SK-N-SH (cell line): ENCODE data around the gene MED12. TPM values are rescaled to one million over a fixed set of nuclear protein-coding genes. Genes with fewer than 3 reads are reported as not detected.

Source experiments
- CTCF ChIA-PET: fragments of 300-600, 350-600 bp; formaldehyde crosslinking; extraction: SDS; loops from one replicate; lab custom pipeline; 2021; lab: Yijun Ruan, JAX
- POLR2A ChIA-PET: fragments of 350-600 bp; sonication (Branson Sonifier 250); formaldehyde crosslinking; extraction: SDS; loops from one replicate; lab custom pipeline; 2020; ENCODE audit warnings: antibody characterized with exemption, inconsistent platforms; lab: Yijun Ruan, JAX
- DNase-seq: peaks from one replicate; pipeline ENCODE4 v3.0.0; 2012
- H2AFZ ChIP-seq: fragments of 200-600 bp; sonication (generic); 2 replicates; pipeline ENCODE4 v1.8.1; 2016; ENCODE audit warnings: antibody characterized with exemption, mild to moderate bottlenecking, low read depth
- H3F3A ChIP-seq: fragments of 200-600 bp; sonication (generic); replicated peaks from 2 replicates; pipeline ENCODE3; 2016; ENCODE audit warnings: antibody characterized with exemption, mild to moderate bottlenecking; ENCODE audit not compliant: insufficient read depth
- H3K27ac ChIP-seq, 2 experiments: fragments of 200-500 bp in 1 of 2; fragments of 200-600 bp in 1 of 2; sonication (Bioruptor generic) in 1 of 2; sonication (generic), shearing (Covaris generic) in 1 of 2; 2 replicates each; pipeline versions ENCODE4 v1.5.1 to v1.6.1; 2014 to 2016; ENCODE audit warnings: low read depth in 2 of 2, inconsistent platforms in 1 of 2, low read length in 1 of 2, mild to moderate bottlenecking in 1 of 2, mixed read lengths in 1 of 2
- H3K27me3 ChIP-seq: fragments of 200-600 bp; sonication (generic), shearing (Covaris generic); 2 replicates; pipeline ENCODE4 v1.6.1; 2016; ENCODE audit warnings: mixed run types; ENCODE audit not compliant: insufficient read depth
- H3K36me3 ChIP-seq, 2 experiments: fragments of 200-500 bp in 1 of 2; fragments of 200-600 bp in 1 of 2; sonication (Bioruptor generic) in 1 of 2; sonication (generic) in 1 of 2; replicated peaks in 1 of 2; 2 replicates each; pipeline versions ENCODE3 to v1.5.1; 2014 to 2016; ENCODE audit warnings: low read length in 1 of 2, mild to moderate bottlenecking in 1 of 2; ENCODE audit not compliant: insufficient read depth in 2 of 2, control insufficient read depth in 1 of 2
- H3K4me1 ChIP-seq, 2 experiments: fragments of 200-500 bp in 1 of 2; fragments of 200-600 bp in 1 of 2; sonication (Bioruptor generic) in 1 of 2; sonication (generic), shearing (Covaris generic) in 1 of 2; 2 replicates each; pipeline versions ENCODE4 v1.5.1 to v1.6.1; 2014 to 2016; ENCODE audit warnings: low read depth in 1 of 2, low read length in 1 of 2, mixed run types in 1 of 2; ENCODE audit not compliant: insufficient read depth in 2 of 2, control insufficient read depth in 1 of 2
- H3K4me2 ChIP-seq: fragments of 200-600 bp; sonication (generic), shearing (Covaris generic); 2 replicates; pipeline ENCODE4 v1.6.1; 2017; ENCODE audit warnings: mixed run types
- H3K4me3 ChIP-seq, 2 experiments: fragments of 200-500 bp in 1 of 2; fragments of 200-600 bp in 1 of 2; sonication (Bioruptor generic) in 1 of 2; sonication (generic), shearing (Covaris generic) in 1 of 2; 2 replicates each; pipeline versions ENCODE4 v1.5.1 to v1.8.1; 2014 to 2016; ENCODE audit warnings: low read depth in 2 of 2, inconsistent platforms in 1 of 2, low read length in 1 of 2, mild to moderate bottlenecking in 1 of 2, mixed read lengths in 1 of 2, moderate library complexity in 1 of 2
- H3K79me2 ChIP-seq: fragments of 200-600 bp; sonication (generic); 2 replicates; pipeline ENCODE4 v1.8.1; 2017; ENCODE audit warnings: mild to moderate bottlenecking; ENCODE audit not compliant: insufficient read depth
- H3K9ac ChIP-seq: fragments of 200-600 bp; sonication (generic); 2 replicates; pipeline ENCODE4 v1.6.1; 2017; ENCODE audit warnings: mixed run types
- H3K9me2 ChIP-seq: fragments of 200-600 bp; sonication (generic); 2 replicates; pipeline ENCODE4 v1.6.1; 2017; ENCODE audit warnings: mixed run types
- H3K9me3 ChIP-seq: fragments of 200-600 bp; sonication (generic); 2 replicates; pipeline ENCODE4 v1.6.1; 2017; ENCODE audit warnings: mixed run types, mild to moderate bottlenecking, moderate library complexity
- H4K20me1 ChIP-seq: fragments of 200-600 bp; sonication (generic); 2 replicates; pipeline ENCODE4 v1.6.1; 2017; ENCODE audit warnings: mild to moderate bottlenecking, mixed run types; ENCODE audit not compliant: insufficient read depth
- CTCF ChIP-seq: fragments of 200-600 bp; sonication (generic); IDR thresholded peaks from 2 replicates; pipeline ENCODE4 v1.6.1; 2017; ENCODE audit warnings: antibody characterized with exemption, mild to moderate bottlenecking, moderate library complexity
- EZH2phosphoT487 ChIP-seq: fragments of 200-600 bp; sonication (generic); IDR thresholded peaks from 2 replicates; pipeline ENCODE4 v1.6.1; 2017; ENCODE audit warnings: low read depth, mixed run types, mild to moderate bottlenecking, antibody characterized with exemption, moderate library complexity, borderline replicate concordance
- FOSL2 ChIP-seq: IDR thresholded peaks from 2 replicates; pipeline ENCODE4 v1.4.0; 2012; ENCODE audit warnings: low read depth, mild to moderate bottlenecking, moderate library complexity, borderline replicate concordance
- FOXJ3 ChIP-seq: sonication (generic); formaldehyde crosslinking; IDR thresholded peaks from 2 replicates; pipeline ENCODE4 v1.5.1; 2020; ENCODE audit warnings: mild to moderate bottlenecking, missing genetic modification reagents
- FOXM1 ChIP-seq: IDR thresholded peaks from 2 replicates; pipeline ENCODE4 v1.4.0; 2012; ENCODE audit warnings: low read depth, mild to moderate bottlenecking
- PBX3 ChIP-seq: IDR thresholded peaks from 2 replicates; pipeline ENCODE4; 2012
- RXRA ChIP-seq: IDR thresholded peaks from 2 replicates; pipeline ENCODE4 v1.4.0; 2012; ENCODE audit warnings: low read depth, mild to moderate bottlenecking, borderline replicate concordance
- SIN3A ChIP-seq: IDR thresholded peaks from 2 replicates; pipeline ENCODE4 v1.6.1; 2012; ENCODE audit warnings: low read depth, mild to moderate bottlenecking, low read length, moderate library complexity, borderline replicate concordance
- TCF12 ChIP-seq: IDR thresholded peaks from 2 replicates; pipeline ENCODE4 v1.4.0; 2012
- TEAD4 ChIP-seq: IDR thresholded peaks from 2 replicates; pipeline ENCODE4 v1.4.0; 2012; ENCODE audit warnings: mild to moderate bottlenecking, borderline replicate concordance; ENCODE audit not compliant: insufficient read depth
- USF1 ChIP-seq: IDR thresholded peaks from 2 replicates; pipeline ENCODE4 v1.4.0; 2012; ENCODE audit warnings: low read depth, borderline replicate concordance
- YY1 ChIP-seq: IDR thresholded peaks from 2 replicates; pipeline ENCODE4 v1.4.0; 2012; ENCODE audit warnings: low read depth, mild to moderate bottlenecking
- WGBS: methylation state at CpG from one replicate; pipeline ENCODE4 v1.1.6; 2017; ENCODE audit warnings: low lambda C conversion rate; 5-methylcytosine and 5-hydroxymethylcytosine counted together
- polyA plus RNA-seq, 3 experiments: library from polyadenylated mRNA; depleted of rRNA; stranded (reverse); fragments of >200 nt; gene quantifications; 2 replicates each; pipeline ENCODE4 v1.2.3, GENCODE V29; 2012

Gene MED12
- polyA plus RNA-seq, 1 of the 3 experiments (the other 2 are of a cell fraction), result 18.5 TPM

GRCh38 chrX:71175531-71175930 lies 57.1 kb downstream of the MED12 start:
- H3K9ac ChIP-seq, result no peak overlapping the region
- H3K79me2 ChIP-seq, result no peaks in the 10 kb centered on the region
- H3K9me2 ChIP-seq, result no peaks in the 10 kb centered on the region
- H3K4me1 ChIP-seq, result no peaks in the 10 kb centered on the region
- no peak overlapping the region for H3K4me2 ChIP-seq
- no peak for DNase-seq
- H3K9me3 ChIP-seq, result no peaks in the 10 kb centered on the region
- H3K27me3 ChIP-seq, result no peaks in the 10 kb centered on the region
- H3K36me3 ChIP-seq, result no peaks in the 10 kb centered on the region
- no peak overlapping the region for H2AFZ ChIP-seq
- H4K20me1 ChIP-seq, result no peaks in the 10 kb centered on the region
- no peak overlapping the region for H3K27ac ChIP-seq
- TF ChIP-seq EZH2phosphoT487 (no peak), USF1 (no peak), FOSL2 (no peak), SIN3A (no peak), RXRA (no peak), TCF12 (no peak), FOXJ3 (CRISPR knock-in tag) (no peak), CTCF (no peak), TEAD4 (no peak), YY1 (no peak), FOXM1 (no peak), PBX3 (no peak)
- H3F3A ChIP-seq, result peaks cover 4% of the 10 kb centered on the region
- ChIA-PET CTCF (interaction anchor here (0.9 to 1.5 kb wide), 3 partner anchors 13 to 205 kb away, joined by 3 read pairs; no protein-coding TSS in a partner anchor), POLR2A (no interaction called here)
- no peak overlapping the region for H3K4me3 ChIP-seq
- 39% methylated on average over 5 of the region's 5 CpGs for WGBS

- H3K36me3 ChIP-seq, result no peaks in the 10 kb centered on the region
- H3K27me3 ChIP-seq, result no peaks in the 10 kb centered on the region
- no peaks in the 10 kb centered on the region for H4K20me1 ChIP-seq
- H3F3A ChIP-seq, result peaks cover 6% of the 10 kb centered on the region
- peaks cover 0 to 3% of the 10 kb centered on the region in 2 experiments; a peak in 1 of 4 replicates for H3K4me1 ChIP-seq
- TF ChIP-seq PBX3, result no peak
- TF ChIP-seq CTCF, result no peak
- H3K9ac ChIP-seq, result no peak overlapping the region
- WGBS, result 29% methylated on average over 3 of the region's 3 CpGs
- POLR2A ChIA-PET, result no interaction called here
- CTCF ChIA-PET, result interaction anchor here (1.8 to 4.1 kb wide), 4 partner anchors 46 to 403 kb away, joined by 4 to 17 read pairs (median 6); no protein-coding TSS in a partner anchor
- H3K9me2 ChIP-seq, result no peaks in the 10 kb centered on the region
- H2AFZ ChIP-seq, result no peak overlapping the region
- H3K27ac ChIP-seq, result no peak overlapping the region
- H3K4me3 ChIP-seq, result no peak overlapping the region
- no peak for DNase-seq
- no peak overlapping the region for H3K4me2 ChIP-seq
- no peaks in the 10 kb centered on the region for H3K9me3 ChIP-seq
- no peaks in the 10 kb centered on the region for H3K79me2 ChIP-seq
These were observed 58.9 kb downstream of the MED12 start for GRCh38 chrX:71177327-71177726.
